Tibial artery (tissue), 4 donors: ENCODE results near the gene HDGFL3.
"Not testable (repeated sequence)": the region's sequence is repeated elsewhere in the genome, so short reads cannot be mapped to it uniquely, and the experiment has no call there.

Experiments used
- DNase-seq, 2 donors: peaks; one replicate each; pipeline ENCODE4 v3.0.0-alpha.2; 2019
- H3K27ac ChIP-seq, 2 donors: fragments of 200-600 bp; sonication (generic) in 1 of 2; 1 replicate in 1 of 2; 2 replicates in 1 of 2; pipeline ENCODE4 v1.5.1; 2018 to 2019; ENCODE audit warnings: mild to moderate bottlenecking in 1 of 2
- H3K27me3 ChIP-seq, 2 donors: fragments of 200-600 bp; sonication (generic) in 1 of 2; one replicate each; pipeline versions ENCODE4 v1.5.1 to v1.6.0; 2016 to 2019
- H3K36me3 ChIP-seq, 3 donors: fragments of 200-600 bp; sonication (generic) in 2 of 3; one replicate each; pipeline ENCODE4 v1.5.1; 2016 to 2019; ENCODE audit warnings: mild to moderate bottlenecking in 2 of 3
- H3K4me1 ChIP-seq, 4 donors: fragments of 200-600 bp; sonication (generic) in 2 of 4; 1 replicate in 3 of 4; 2 replicates in 1 of 4; pipeline ENCODE4 v1.5.1; 2016 to 2019
- H3K4me3 ChIP-seq, 2 donors: fragments of 200-600 bp; sonication (generic) in 1 of 2; 1 replicate in 1 of 2; 2 replicates in 1 of 2; pipeline ENCODE4 v1.5.1; 2018 to 2019; ENCODE audit warnings: mild to moderate bottlenecking in 2 of 2
- H3K9me3 ChIP-seq, 3 donors: fragments of 200-600 bp; sonication (generic) in 1 of 3; one replicate each; pipeline ENCODE4 v1.5.1; 2016 to 2019
- CTCF ChIP-seq, 2 experiments: fragments of 200-600 bp in 1 of 2; fragments of 450-650 bp in 1 of 2; IDR thresholded peaks; one replicate each; pipeline ENCODE4 v1.5.1; 2017 to 2019; ENCODE audit warnings: antibody characterized with exemption in 2 of 2, mild to moderate bottlenecking in 1 of 2, moderate library complexity in 1 of 2
- intact Hi-C: fragments of 100-400 bp; cut with DNase I; formaldehyde crosslinking; loops from one replicate; pipeline ENCODE4 v1.15.0; 2023; ENCODE audit warnings: low total_unique reads

Gene HDGFL3

DNA sequence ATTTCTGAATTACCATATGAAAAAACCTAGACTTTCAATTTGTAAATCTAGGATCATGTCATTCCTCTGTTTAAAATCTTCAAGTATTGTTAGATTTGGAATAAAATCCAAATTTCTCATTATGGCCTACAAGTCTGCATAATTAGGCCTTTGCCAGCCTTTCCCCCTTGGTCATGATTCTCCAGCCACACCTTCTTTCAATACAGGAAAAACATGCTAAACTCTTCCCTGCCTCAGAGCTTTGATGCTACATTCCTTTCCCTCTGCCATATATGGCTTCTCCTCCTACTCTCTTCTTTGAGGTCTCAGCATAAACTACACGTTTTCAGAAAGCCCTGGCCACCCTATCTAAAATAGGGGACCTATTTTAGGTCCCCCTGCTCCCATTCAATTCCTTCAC, 51.7 kb downstream of the HDGFL3 start:
- no peak overlapping the region for H3K27ac ChIP-seq
- no peaks in the 10 kb centered on the region for H3K27me3 ChIP-seq
- no peak overlapping the region for H3K4me3 ChIP-seq
- intact Hi-C loops, result no loop called here
- DNase-seq, result no peak
- H3K36me3 ChIP-seq, result peaks cover 21 to 33% (median 26%) of the 10 kb centered on the region in 3 donors
- no peaks in the 10 kb centered on the region for H3K9me3 ChIP-seq
- TF ChIP-seq CTCF (IDR thresholded peaks at IDR 0.05), result no peak
- no peaks in the 10 kb centered on the region for H3K4me1 ChIP-seq

DNA sequence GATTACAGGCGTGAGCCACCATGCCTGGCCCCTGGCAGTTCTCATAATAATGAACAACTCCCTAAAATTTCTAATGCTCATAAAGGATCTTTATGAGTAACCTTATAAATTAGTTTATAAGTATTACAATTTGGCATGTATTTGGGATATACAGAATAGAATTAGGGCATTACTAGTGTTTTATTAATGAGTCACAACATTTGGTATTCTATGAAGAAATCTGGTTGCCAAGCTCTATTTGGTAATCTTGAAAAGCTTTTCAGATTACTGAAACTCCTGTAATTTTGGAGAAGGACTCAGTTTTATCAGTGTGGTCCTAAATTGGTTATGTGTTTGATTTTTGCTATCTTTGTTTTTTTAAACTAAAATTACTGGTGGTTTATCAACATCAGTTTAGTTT, 54.3 kb downstream of the HDGFL3 start:
- H3K27me3 ChIP-seq, result no peaks in the 10 kb centered on the region
- H3K4me3 ChIP-seq, result no peak overlapping the region
- H3K36me3 ChIP-seq, result peaks cover 38 to 52% (median 51%) of the 10 kb centered on the region in 3 donors

GRCh38 chr15:83144771-83145170, 62.9 kb downstream of the HDGFL3 start:
- DNase-seq, result no peak
- Histone ChIP-seq H3K27me3 (no peaks in the 10 kb centered on the region), H3K4me1 (no peaks in the 10 kb centered on the region), H3K36me3 (peaks cover 35 to 68% (median 47%) of the 10 kb centered on the region in 3 donors), H3K27ac (no peak overlapping the region), H3K9me3 (no peaks in the 10 kb centered on the region), H3K4me3 (no peak overlapping the region)
- intact Hi-C loops, result no loop called here
- no peak for TF ChIP-seq CTCF (IDR thresholded peaks at IDR 0.05)

More for the DNA sequence above, 54.3 kb downstream of the HDGFL3 start:
- Histone ChIP-seq H3K27ac (no peak overlapping the region), H3K4me1 (no peaks in the 10 kb centered on the region), H3K9me3 (no peaks in the 10 kb centered on the region)
- no peak for TF ChIP-seq CTCF (IDR thresholded peaks at IDR 0.05)
- no peak for DNase-seq
- intact Hi-C loops, result no loop called here

- H3K4me1 ChIP-seq, H3K27ac ChIP-seq, H3K9me3 ChIP-seq, H3K4me3 ChIP-seq, intact Hi-C loops, H3K27me3 ChIP-seq, DNase-seq: not testable (repeated sequence)
- H3K36me3 ChIP-seq, result peaks cover 24 to 54% (median 40%) of the 10 kb centered on the region in 3 donors
Observed at GRCh38 chr15:83142151-83142550, 65.5 kb downstream of the HDGFL3 start.

DNA sequence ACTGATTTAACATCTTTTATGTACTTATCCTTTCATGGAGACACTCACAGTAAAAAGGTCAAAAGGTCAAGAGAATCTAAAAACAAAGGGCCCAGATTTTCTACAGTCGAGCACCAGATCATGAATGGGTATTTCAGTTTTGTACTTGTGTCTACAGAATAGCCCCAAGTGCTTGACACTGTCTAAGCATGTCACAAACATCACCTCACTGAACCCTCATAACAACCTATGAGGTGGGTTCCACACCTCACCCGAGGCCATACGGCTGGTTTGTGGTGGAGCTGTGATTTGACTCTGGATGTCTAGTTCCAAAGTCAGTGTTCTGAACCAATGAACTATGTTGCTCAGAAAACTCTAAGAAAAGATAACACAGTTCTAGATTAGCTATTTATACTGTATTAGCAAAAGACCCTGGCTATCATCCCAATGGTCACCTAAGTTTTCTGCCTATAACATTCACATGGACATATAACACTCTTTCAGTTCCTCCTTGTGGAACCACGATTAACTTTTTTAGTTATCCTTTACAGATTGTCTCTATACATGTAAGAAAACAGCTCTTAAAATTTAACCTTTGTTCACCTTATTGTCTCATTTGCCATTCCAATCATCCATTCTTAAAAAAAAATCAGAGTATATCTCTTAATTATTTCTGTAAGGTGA, 74.6 kb downstream of the HDGFL3 start:
- TF ChIP-seq CTCF (IDR thresholded peaks at IDR 0.05), result no peak
- Histone ChIP-seq H3K9me3 (no peaks in the 10 kb centered on the region), H3K27ac (no peak overlapping the region), H3K36me3 (peaks cover 6 to 47% (median 16%) of the 10 kb centered on the region in 3 donors), H3K27me3 (no peaks in the 10 kb centered on the region), H3K4me1 (no peaks in the 10 kb centered on the region), H3K4me3 (no peak overlapping the region)
- intact Hi-C loops, result no loop called here
- no peak for DNase-seq

DNA sequence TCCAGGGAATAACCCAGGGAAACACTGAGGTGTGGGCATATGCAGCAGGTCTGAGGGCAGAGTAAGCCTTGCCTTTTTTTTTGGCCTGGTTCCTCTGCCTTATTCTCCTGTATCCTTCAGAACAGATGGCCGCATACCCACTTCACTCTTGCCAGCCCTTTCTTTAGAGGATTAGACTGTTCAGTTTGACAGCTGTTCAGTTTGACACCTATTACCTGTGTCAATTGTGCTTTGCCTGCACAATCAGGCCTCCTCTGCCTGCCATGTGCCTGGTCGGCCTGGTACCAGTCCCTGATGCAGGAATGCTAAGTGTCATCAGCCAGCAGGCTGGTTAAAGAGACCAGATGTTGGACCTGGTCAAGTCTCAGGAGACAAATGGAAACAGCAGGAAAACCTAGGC, 77.8 kb downstream of the HDGFL3 start:
- no peaks in the 10 kb centered on the region for H3K4me1 ChIP-seq
- intact Hi-C loops, result no loop called here
- DNase-seq, result no peak
- no peak for TF ChIP-seq CTCF (IDR thresholded peaks at IDR 0.05)
- H3K27me3 ChIP-seq, result no peaks in the 10 kb centered on the region
- no peaks in the 10 kb centered on the region for H3K9me3 ChIP-seq
- H3K27ac ChIP-seq, result no peak overlapping the region
- no peak overlapping the region for H3K4me3 ChIP-seq
- H3K36me3 ChIP-seq, result peaks cover 6 to 30% (median 13%) of the 10 kb centered on the region in 3 donors
